GM19043 (cell line): ENCODE results near the gene SLC27A4.

Experiments used
- ATAC-seq: cut with Tn5 transposase; IDR thresholded peaks from one replicate; pipeline ENCODE4 v1.9.1; 2021; ENCODE audit warnings: low read depth; ENCODE audit not compliant: unreplicated experiment

Gene SLC27A4

DNA sequence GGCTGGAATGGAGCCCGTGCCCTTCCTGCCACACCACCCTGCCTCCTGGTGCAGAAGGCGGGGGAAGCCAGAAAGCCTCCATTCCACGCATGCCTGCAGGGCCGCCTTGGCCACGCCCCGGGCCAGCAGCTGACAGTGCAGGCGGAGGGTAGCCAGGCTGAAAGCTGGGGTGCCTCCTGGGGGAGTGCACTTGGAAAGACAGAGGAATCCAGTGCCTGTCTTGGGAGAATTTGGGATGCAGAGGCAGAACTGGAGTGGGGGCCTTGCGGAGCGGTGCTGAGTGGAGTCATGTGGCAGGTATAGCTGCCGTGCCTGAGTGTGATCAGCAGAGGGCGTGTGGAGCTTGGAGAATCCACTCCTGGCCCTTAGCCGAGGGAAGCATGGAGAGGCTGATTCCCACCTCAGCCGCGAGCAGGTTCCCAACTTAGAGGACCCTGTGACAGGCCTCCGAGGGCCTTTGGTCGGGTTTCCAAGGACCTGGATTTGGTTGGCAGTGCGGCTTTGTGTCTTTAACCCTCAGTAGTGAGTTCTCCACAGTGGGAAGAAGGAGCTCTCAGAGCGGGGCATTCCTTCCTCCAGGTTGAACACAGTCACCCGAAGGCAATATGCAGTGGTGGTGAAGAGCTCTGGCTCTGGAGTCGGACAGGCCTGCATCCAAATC is 21.8 kb downstream of the SLC27A4 start:
- peak; percentile 75 for ATAC-seq

- ATAC-seq = no peak
Observed at GRCh38 chr9:128362774-128363173, 22.4 kb downstream of the SLC27A4 start.

DNA sequence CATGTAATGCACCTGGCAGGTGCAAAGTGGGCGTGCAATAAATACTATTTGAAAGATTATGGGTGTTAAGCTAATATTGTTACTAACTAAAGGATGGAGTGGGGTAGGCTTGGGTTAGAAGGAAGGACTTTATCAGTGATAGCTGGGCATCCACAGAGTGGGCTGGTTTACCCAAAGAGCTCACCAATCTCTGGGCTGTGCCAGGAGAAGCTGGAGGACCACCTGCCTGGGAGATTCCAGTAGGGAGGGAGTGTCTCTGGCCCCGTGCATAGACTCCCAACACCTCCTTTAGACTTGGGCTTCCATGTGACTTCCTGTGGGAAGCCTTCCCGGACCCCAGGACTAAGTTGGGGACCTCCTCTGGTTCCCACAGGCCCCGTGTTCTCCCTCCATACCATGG is 25.2 kb downstream of the SLC27A4 start:
- no peak for ATAC-seq

DNA sequence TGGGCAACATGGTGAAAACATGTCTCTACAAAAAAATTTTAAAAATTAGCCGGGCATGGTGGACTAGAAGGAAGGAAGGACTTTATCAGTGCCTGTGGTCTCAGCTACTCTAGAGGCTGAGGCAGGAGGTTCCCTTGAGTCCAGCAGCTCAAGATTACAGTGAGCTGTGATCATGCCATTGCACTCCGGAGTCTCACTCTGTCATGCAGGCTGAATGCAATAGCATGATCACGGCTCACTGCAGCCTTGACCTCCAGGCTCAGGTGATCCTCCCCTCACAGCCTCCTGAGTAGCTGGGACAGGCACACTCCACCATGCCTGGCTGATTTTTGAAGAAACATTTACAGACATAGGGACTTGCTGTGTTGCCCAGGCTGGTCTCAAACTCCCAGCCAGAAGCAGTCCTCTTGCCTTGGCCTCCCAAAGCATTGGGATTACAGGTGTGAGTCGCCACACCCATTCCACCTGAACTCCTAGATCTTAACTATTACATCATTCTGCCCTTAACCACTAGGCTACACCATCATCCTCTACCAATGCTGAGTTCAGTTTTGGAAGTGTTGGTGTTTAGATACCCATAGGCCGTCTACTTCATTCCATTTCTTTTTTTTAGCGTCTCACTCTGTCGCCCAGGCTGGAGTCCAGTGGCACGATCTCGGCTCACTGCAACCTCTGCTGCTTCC is 28.8 kb downstream of the SLC27A4 start:
- no peak for ATAC-seq

DNA sequence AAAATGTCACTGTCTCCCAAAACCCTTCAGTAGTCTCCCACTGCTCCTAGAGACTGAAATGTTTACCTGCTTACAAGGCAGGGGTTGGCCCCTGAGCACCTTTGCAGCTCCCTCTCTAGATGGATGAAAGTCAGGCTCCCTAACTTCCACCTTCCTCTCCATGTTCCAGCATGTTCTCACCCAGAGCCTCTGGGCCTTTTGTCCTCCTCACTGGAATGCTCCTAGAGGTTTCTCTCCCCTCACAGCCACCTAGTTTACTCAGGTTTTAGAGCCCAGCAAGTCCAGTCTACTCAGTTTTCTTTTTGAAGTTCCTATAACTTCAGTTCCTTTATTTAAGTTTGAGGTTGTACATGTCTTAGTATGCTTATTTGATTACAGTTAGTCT is 30.0 kb downstream of the SLC27A4 start:
- no peak for ATAC-seq

- peak; percentile 84 for ATAC-seq
Observed at GRCh38 chr9:128370752-128371629, 30.7 kb downstream of the SLC27A4 start, which contains the start of gene URM1. TSS of gene URM1 (plus strand) at chr9:128371374. CDS start at chr9:128371381, 7 bp downstream.

DNA sequence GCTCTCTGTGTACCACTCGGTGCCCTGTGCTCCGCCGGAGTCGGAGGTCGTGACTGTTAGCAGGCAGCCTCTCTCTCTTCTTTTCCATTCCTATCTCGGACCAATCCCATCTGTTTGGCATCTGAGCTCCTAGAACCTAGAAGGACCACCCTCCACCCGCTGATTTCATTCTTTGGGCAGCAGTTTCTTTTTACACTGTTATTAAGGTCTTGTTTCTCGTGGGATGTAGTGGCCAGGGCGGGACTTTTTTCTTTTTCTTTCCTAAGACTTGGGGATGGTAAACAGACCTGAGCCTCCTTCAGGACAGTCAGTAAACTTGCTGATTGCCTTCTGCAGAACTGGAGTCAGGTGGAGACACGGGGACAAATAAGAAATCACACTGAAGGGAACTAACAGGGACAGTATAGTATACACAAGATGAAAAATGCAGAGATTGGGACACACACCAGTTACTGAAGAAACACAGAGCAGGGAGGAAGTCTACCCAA is 31.3 kb downstream of the SLC27A4 start:
- ATAC-seq = no peak

DNA sequence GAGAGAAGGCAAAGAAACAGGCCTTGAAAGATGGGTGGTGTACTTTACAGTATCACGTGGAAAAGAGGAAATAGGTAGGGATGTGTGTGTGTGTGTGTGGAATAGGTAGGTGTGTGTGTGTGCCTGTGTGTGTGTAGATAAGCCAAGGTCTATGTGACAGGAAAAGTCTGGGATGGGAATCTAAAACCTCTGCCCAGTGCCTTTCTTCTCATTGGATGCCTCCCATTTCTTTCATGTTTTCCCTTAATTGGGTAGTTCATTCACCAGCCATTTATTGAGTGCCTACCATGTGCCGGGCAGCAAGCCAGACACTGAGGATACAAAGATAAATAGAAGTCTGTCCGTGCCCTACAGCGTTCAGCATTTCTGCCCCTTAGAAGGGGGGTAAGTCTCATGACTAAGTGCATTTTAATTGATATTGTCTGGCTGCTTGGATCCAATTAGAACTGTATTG is 31.9 kb downstream of the SLC27A4 start:
- ATAC-seq = no peak

- no peak for ATAC-seq
Observed at GRCh38 chr9:128372784-128373183, 32.5 kb downstream of the SLC27A4 start.

GRCh38 chr9:128374221-128374675 is 33.9 kb downstream of the SLC27A4 start:
- ATAC-seq = no peak

- ATAC-seq = no peak
Observed at GRCh38 chr9:128375865-128376264, 35.5 kb downstream of the SLC27A4 start.

GRCh38 chr9:128382261-128382660 is 41.9 kb downstream of the SLC27A4 start:
- no peak for ATAC-seq

GRCh38 chr9:128383007-128383753 is 42.9 kb downstream of the SLC27A4 start:
- no peak for ATAC-seq

- ATAC-seq = no peak
Observed at GRCh38 chr9:128383791-128384190, 43.5 kb downstream of the SLC27A4 start.

DNA sequence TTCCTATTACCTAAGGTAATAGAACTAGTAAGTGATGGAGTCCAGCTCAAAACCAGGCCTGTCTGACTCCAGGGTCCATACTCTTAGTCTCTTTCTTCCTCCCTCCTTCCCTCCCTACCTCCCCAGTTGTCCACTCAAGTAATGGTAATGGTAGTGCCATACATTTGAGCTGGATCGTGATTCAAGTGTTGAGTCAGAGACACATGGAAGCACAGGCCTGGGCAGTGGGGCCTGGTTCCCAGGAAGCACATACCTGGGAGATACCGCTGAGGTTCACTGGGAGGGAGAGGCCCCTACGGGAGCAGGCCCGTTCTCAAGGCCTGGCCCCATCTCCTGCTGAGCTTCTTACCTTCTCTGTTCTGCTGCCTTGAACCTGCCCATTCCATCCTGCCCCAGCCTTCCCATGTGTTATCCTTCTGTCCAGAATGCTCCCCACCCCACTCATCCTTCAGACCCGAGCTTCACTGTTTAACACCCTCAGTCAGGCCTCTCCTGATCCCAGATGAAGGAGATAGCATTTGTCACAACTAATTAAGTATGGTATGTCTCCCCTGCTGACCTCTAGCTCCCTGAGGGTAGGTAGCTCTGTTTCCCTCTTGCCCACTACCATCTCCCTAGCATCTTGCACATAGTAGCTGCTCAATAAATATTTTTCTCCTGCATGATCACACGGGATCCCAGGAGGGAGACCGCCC is 44.6 kb downstream of the SLC27A4 start:
- no peak for ATAC-seq

GRCh38 chr9:128385496-128386460 is 45.5 kb downstream of the SLC27A4 start:
- ATAC-seq = no peak

DNA sequence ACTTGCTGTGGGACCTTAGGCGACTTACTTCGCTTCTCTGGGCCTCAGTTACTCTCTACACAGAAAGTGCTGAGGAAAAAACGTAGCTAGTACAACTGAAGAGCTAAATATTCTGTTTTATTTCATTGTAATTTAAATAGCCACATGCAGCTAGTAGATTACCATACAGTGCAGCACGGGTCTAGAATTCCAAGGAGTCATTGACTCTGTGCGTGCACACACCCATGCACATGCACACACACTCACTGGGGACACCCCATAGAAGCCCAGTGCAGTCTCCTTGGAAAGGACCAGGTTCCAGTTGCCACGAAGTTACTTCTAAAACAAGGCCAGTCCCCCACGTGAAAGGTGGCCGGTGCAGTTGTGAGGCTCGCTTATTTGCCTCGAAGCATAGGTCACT is 47.8 kb downstream of the SLC27A4 start:
- ATAC-seq = no peak

DNA sequence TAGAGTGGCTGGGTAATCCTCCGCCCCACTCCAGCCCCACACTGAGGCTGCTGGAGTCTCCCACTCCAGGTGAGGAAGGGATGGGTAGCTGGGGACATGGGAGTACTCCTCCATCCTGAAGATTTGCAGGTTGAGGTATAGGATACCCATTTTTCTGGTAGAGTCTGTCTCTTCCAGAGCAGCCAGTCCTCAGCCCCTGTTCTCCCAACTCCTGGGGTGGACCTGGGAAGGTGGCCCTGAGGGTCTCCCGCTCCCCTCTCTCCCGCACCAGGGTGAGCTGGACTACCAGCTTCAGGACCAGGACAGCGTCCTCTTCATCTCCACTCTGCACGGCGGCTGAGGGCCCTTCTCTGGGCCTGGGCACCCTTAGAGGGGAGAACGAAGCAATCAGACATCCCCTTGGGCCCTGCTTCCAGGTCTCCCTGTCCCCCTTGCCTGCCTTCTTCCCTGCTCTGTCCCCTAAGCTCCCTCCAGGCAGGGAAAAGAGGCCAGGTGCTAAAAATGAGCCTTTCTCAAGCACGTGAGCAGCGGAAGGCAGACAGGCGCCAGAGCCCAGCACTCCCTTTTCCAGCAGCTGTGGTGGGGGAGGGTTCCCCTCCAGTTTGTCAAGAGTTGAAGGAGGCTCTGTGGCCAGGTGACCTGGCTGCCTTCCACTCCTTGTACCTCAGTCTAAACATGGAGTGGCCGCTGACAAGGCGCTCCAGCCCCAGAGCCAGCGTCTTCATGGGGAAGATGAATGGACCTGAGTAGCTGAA is 49.2 kb downstream of the SLC27A4 start:
- ATAC-seq = no peak
